ENCODE results near the gene ASB6.
"Not testable (repeated sequence)": the region's sequence is repeated elsewhere in the genome, so short reads cannot be mapped to it uniquely, and the experiment has no call there.

The ASB6 gene

DNA sequence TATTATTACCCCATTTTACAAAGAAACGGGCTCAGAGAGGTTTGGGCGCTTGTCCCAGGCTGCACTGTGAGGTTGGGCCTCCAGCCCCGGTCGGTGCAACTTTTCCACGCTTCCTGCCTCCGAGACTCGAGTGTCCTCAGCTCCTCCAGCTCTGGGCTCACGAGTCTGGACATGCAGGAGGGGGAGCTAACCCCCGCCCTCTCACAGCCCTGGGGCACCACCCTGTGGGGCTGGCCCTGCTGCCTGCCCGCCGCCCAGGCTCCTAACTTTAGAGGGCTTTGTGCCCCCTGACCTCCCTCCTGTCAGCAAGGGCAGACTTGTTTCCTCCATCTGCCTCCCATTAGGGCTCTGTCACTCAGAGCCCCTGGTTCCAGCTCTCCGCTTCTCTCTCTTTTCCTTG, 4.3 kb upstream of the ASB6 start:
- Mint-ChIP-seq H3K36me3 (no peaks in the 10 kb centered on the region), H3K4me3 (no peak overlapping the region), H3K27ac (no peak overlapping the region), H3K9me3 (peaks cover 2% of the 10 kb centered on the region), H3K4me1 (peaks cover 4% of the 10 kb centered on the region), H3K27me3 (peaks cover 11% of the 10 kb centered on the region)
- DNase-seq (ENCODE audit: low spot score in 2 of 2) (no peak), ATAC-seq (ENCODE audit: low read depth) (no peak)

DNA sequence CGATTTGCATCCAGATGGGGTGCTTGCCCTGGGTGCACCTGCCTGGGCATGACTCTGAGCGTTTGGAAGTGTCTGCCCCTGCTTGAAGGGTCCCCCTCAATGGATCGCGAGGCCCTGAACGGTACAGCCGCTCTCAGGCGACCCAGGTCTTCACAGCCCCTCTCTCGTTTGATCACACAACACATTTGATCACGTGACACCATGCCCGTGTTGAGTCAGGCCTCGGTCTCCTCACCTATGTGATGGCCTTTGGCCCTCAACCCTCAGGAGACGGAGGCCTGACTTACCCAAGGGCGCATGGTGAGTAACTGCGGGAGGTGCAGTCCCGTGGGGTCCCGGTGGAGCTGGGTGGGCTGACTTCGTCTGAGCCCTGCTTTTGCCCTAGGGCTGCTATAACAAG, 3.0 kb upstream of the ASB6 start:
- ATAC-seq (ENCODE audit: low read depth) (no peak), DNase-seq (ENCODE audit: low spot score in 2 of 2) (no peak)
- H3K27ac Mint-ChIP-seq = no peak overlapping the region
- peaks cover 2% of the 10 kb centered on the region for H3K9me3 Mint-ChIP-seq
- H3K27me3 Mint-ChIP-seq = peaks cover 6% of the 10 kb centered on the region
- H3K4me1 Mint-ChIP-seq = peaks cover 8% of the 10 kb centered on the region
- no peak overlapping the region for H3K4me3 Mint-ChIP-seq
- H3K36me3 Mint-ChIP-seq = no peaks in the 10 kb centered on the region

DNA sequence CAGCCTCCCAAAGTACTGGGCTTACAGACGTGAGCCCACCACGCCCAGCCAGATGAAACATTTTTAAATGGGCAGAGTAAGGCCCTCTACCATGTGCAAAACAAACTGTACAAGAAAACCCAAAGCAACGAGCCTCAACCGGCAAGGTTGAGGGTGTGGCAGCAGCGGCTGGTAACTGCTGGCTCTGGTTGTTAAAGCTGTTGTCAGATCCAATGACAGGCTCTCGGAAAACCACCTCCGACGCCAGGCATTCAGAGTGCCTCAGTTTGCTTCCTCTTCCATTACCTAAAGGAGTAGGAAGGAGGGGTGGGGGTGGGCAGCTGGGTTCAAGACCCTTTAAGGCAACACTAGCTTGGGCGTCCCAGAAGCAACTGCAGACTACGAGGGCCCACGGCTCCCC, 2.4 kb upstream of the ASB6 start:
- Mint-ChIP-seq H3K4me1 (peaks cover 8% of the 10 kb centered on the region), H3K27me3 (peaks cover 6% of the 10 kb centered on the region), H3K4me3 (no peak overlapping the region), H3K9me3 (peaks cover 2% of the 10 kb centered on the region), H3K27ac (no peak overlapping the region), H3K36me3 (peaks cover 1% of the 10 kb centered on the region)
- ATAC-seq (ENCODE audit: low read depth) = no peak
- no peak for DNase-seq (ENCODE audit: low spot score in 2 of 2)

DNA sequence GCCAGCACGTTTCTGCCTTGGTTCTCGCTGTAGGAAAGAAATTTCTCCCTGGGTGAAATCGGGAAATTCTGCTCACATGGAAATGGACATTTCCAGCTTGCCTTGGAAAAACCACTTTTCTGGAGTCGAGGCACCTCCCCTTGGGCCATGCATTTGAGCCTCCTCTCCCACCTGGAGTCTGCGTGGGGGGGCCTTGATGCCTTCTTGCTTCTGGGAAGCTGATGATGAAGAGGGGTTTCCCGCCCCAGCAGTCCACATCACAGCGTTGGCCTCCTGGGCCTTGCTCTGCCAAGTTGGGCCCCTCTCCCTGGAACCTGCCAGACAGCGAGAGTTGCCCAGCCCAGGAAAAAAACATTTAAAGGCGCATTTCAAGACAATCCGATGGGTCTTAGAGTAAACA, 1.8 kb upstream of the ASB6 start:
- peaks cover 8% of the 10 kb centered on the region for H3K4me1 Mint-ChIP-seq
- no peak overlapping the region for H3K27ac Mint-ChIP-seq
- ATAC-seq (ENCODE audit: low read depth) = no peak

DNA sequence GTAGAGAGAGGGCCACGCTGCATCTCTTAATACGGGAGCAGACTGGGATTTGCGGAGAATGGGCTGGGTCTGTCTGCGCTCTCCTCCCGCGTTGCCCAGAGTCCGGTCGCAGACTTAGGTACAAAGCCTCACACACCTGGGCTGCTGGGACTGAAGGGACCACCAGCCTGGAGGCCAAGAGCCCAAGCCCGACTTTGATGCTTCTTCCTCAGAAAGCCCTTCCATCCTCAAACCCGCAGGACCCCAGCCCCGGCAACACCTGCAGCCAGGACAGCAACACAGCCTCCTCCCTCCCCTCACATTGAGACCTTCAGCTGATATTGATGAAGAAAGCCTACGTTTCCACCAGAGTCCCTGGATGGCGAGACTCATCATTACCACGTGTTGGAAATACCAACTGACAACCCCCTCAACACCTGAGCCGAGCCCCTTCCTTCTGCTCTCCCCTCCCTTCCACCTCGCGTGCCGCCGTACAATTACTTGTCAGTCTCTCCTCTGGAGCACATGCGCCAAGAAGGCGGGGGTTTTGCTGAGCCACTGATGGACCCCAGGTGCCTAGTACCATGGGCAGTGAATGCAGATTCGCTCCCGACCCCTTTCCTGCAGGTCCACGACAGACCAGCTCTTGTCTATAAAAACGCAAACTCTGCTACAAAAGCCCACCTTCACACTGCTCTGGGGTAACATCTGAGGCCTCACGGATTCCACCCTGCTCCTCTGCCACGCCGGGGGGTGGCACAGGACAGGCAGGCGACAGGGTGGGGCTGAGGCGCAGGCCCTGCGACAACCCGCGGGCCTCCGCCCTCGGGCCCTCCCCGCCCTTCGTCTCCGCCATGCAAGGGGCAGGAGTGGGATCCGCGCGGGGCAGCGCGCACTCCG, 841 bp downstream of the ASB6 start:
- peaks cover 9% of the 10 kb centered on the region for H3K36me3 Mint-ChIP-seq
- DNase-seq (ENCODE audit: low spot score in 2 of 2) (peak in 1 of 2 donors; percentile 31), ATAC-seq (ENCODE audit: low read depth) (no peak)

More for the DNA sequence above, 1.8 kb upstream of the ASB6 start:
- no peak for DNase-seq (ENCODE audit: low spot score in 2 of 2)
- peaks cover 6% of the 10 kb centered on the region for H3K27me3 Mint-ChIP-seq
- peaks cover 2% of the 10 kb centered on the region for H3K9me3 Mint-ChIP-seq
- peak overlapping the region; percentile 1 for H3K4me3 Mint-ChIP-seq
- peaks cover 1% of the 10 kb centered on the region for H3K36me3 Mint-ChIP-seq

DNA sequence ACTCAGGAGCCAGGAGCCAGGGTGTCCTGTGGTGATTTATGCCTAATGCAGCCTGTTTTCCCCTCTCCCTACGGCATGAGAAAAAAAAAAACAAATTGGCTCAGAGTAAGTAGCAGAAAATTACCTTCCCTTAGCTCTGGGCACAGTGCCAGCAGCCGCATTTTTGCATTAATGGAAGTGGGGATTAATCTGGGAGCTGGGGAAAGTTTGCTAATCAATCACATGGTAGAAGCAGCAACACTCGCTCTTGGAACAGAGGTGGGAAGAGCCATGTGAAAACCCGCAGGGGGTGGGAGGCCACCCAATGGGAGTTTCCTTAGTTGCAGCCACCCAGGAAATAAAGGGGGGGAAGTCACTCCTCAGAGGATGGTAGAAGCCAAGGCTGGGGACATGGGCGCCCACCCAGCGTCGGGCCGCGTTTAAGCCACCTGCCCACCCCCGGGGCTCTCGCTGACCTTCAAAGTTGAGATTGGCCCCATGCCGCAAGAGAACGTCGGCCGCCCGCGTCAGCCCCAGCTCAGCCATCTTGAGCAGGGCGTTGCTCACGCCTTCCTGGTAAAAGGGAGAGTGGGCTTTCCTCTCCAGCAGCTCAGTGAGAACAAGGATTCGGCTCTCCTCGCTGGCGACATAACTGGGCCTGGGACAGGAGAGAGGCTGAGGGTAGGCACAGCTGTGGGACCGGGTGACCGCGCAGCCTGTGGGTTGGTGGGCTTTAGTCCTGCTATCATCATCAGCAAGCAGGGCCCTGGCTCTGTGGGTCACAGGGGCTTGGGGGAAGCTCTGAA, 1.7 kb downstream of the ASB6 start:
- DNase-seq (ENCODE audit: low spot score in 2 of 2) (no peak), ATAC-seq (ENCODE audit: low read depth) (no peak)
- Mint-ChIP-seq H3K27ac (peak overlapping the region; percentile 47), H3K4me3 (peak overlapping the region; percentile 85), H3K9me3 (no peaks in the 10 kb centered on the region), H3K27me3 (no peaks in the 10 kb centered on the region), H3K36me3 (peaks cover 9% of the 10 kb centered on the region), H3K4me1 (peaks cover 13% of the 10 kb centered on the region)

More for the DNA sequence above, 841 bp downstream of the ASB6 start:
- Mint-ChIP-seq H3K4me3 (peak overlapping the region; percentile 85), H3K27me3 (no peaks in the 10 kb centered on the region), H3K9me3 (no peaks in the 10 kb centered on the region), H3K4me1 (peaks cover 13% of the 10 kb centered on the region), H3K27ac (peak overlapping the region; percentile 74)

DNA sequence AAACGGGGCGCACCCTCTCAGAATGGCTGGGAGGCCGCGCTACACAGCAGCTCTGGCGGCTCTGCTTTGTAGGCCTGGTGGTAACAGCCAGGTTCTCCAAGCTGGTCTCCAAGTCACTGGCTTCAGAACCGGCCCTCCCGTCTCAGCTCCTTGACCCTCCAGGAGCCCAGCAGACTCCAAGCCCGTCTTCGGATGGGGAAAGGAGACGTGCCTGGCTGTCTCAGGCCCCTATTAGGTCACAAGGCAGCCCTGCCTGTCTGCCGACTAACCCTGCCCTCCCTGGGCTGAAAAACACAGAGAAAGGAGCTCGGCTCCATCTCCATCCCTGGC, 2.2 kb downstream of the ASB6 start:
- Mint-ChIP-seq H3K4me3 (no peak overlapping the region), H3K9me3 (no peaks in the 10 kb centered on the region), H3K4me1 (peaks cover 13% of the 10 kb centered on the region), H3K27me3 (no peaks in the 10 kb centered on the region), H3K36me3 (peaks cover 12% of the 10 kb centered on the region), H3K27ac (peak overlapping the region; percentile 47)
- no peak for DNase-seq (ENCODE audit: low spot score in 2 of 2)
- ATAC-seq (ENCODE audit: low read depth) = no peak

DNA sequence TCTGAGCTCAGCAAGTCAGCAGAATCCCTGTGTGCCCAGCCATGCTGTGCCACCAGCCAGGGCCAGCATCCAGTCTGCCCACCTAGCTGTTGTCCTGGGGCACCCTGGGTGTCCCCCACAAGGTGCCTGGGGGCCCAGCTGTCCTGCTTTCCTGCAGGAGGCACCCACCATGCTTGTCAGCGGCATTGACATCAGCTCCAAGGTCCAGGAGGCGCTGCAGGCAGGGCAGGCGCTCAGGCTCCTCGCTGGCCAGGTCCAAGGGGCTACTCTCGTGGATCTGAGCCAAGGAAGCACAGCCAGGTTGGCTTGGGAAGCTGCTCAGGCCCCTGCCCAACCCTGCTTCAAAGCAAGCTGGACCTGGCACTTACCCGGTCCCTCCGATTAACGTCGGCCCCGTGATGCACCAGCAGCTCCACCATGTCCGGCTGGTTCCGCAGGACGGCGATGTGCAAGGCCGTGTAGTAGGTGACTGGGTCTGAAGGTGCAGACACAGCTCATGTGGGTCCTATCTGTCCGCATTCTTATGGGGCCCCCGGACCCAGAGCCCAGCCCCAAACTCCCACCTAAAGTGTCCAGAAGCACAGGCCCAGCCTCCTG, 2.8 kb downstream of the ASB6 start:
- ATAC-seq (ENCODE audit: low read depth) (no peak), DNase-seq (ENCODE audit: low spot score in 2 of 2) (no peak)
- Mint-ChIP-seq H3K27ac (no peak overlapping the region), H3K27me3 (no peaks in the 10 kb centered on the region), H3K9me3 (no peaks in the 10 kb centered on the region), H3K4me1 (peaks cover 13% of the 10 kb centered on the region), H3K4me3 (no peak overlapping the region), H3K36me3 (peaks cover 12% of the 10 kb centered on the region)

DNA sequence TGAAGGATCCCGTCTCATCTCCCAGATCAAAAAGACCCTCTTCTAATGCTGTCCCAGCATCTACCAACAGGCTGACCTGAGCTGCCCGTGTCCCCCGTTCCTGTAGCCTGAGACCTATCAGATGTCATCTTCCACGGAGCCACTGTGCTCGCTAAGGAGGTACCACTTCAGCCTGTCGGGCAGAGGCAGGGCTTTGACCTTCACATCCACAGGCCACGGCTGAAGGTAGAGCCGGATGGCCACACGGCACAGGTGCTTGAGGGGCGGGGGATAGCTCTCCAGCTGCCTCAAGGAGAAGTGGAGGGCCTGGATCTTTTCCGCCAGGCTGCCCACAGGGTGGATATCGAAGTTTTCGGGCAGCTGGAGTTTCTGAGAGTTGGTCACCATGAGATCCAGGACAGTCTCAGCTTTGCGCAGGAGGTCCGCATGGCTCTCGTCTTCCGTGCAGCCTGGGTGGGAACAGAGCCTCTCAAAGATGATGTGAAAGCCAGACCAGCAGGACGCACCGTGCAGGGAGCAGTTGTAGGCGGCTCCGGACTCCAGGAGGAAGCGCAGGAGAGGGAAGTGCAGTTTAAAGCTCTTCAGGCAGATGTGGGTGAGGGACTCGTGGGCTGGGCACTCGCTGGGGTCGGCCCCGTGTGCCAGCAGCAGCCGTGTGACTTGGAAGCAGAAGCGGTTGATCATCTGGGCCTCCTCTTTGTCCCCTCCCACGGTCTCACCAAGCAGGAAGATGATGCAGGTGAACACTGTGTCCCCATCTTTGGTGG, 4.1 kb downstream of the ASB6 start:
- Mint-ChIP-seq H3K9me3 (no peaks in the 10 kb centered on the region), H3K36me3 (peaks cover 12% of the 10 kb centered on the region), H3K4me3 (no peak overlapping the region), H3K27ac (no peak overlapping the region), H3K4me1 (peaks cover 13% of the 10 kb centered on the region), H3K27me3 (no peaks in the 10 kb centered on the region)
- no peak for DNase-seq (ENCODE audit: low spot score in 2 of 2)
- no peak for ATAC-seq (ENCODE audit: low read depth)

DNA sequence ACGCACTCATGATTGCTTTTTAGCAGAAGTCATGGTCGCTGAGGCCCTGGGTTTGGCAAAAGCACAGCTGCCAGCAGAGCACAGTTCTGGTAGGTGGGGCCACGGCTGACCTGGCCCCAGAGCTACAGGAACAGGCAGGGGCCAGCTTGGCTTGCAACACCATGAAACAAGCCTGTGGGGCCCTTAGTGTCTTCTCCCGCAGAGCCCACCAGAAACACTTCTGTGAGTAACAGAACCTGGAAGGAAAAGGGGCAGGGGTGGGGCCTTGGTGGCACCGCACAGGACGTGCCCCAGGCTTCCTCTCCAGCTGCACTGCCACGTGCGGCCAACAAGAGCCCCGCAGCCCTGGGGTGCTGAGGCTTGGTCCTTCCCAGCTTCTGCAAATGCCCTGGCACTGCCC, 4.8 kb downstream of the ASB6 start:
- Mint-ChIP-seq H3K4me3 (no peak overlapping the region), H3K36me3 (peaks cover 12% of the 10 kb centered on the region), H3K27me3 (no peaks in the 10 kb centered on the region), H3K27ac (no peak overlapping the region), H3K4me1 (peaks cover 11% of the 10 kb centered on the region), H3K9me3 (no peaks in the 10 kb centered on the region)
- DNase-seq (ENCODE audit: low spot score in 2 of 2) = no peak
- ATAC-seq (ENCODE audit: low read depth) = no peak

DNA sequence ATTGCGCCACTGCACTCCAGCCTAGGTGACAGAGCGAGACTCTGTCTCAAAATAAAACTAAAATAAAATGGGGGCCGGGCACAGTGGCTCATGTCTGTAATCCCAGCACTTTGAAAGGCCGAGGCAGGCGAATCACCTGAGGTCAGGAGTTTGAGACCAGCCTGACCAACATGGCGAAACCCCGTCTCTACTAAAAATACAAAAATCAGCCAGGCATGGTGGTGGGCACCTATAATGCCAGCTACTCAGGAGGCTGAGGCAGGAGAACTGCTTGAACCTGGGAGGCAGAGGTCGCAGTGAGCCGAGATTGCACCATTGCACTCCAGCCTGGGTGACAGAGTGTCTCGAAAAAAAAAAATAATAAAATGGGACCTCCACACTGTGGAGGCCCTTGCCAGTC, 5.6 kb downstream of the ASB6 start:
- peaks cover 14% of the 10 kb centered on the region for H3K36me3 Mint-ChIP-seq
- not testable (repeated sequence) for ATAC-seq (ENCODE audit: low read depth); H3K4me3 Mint-ChIP-seq; DNase-seq (ENCODE audit: low spot score in 2 of 2); H3K27me3 Mint-ChIP-seq; H3K27ac Mint-ChIP-seq; H3K9me3 Mint-ChIP-seq
- H3K4me1 Mint-ChIP-seq = peaks cover 14% of the 10 kb centered on the region

DNA sequence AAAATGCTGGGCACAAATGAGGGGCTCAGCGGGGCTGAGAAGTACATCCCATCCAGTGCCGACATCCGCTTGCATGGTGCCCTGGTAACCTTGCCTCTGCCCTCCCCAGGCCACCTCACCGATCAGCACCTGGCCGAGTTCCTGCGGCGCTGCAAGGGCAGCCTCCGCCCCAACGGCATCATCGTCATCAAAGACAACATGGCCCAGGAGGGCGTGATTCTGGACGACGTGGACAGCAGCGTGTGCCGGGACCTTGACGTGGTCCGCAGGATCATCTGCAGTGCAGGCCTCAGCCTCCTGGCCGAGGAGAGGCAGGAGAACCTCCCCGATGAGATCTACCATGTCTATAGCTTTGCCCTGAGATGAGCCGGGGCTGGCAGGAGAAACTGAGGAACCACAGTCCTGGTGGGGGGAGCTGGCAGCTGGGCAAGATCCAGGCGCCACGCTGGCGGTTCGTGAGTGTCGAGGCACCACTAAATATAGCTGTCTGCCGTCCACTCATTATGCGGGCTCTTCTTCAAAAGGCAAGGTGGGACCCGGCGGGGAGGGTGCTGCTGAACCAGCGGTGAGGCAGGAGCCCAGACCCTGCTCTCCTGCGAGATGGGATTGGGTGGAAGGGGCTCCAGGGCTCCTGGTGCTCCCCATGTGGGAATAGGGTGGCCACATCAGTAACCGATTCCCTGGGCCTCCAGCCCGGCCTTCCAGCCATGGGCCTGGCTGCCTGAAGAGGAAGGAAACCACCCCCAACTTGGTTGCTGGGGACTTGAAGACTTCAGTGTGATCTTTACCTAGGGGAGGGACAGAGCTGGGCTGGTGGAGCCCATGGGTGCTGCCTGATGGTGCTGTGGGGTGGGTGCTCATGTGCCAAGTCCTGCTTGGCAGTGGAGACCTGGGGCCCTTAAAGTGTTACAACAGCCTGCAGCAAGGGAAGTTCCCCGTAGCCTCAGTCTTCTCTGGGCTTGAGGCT, 6.6 kb downstream of the ASB6 start:
- DNase-seq (ENCODE audit: low spot score in 2 of 2) = no peak

DNA sequence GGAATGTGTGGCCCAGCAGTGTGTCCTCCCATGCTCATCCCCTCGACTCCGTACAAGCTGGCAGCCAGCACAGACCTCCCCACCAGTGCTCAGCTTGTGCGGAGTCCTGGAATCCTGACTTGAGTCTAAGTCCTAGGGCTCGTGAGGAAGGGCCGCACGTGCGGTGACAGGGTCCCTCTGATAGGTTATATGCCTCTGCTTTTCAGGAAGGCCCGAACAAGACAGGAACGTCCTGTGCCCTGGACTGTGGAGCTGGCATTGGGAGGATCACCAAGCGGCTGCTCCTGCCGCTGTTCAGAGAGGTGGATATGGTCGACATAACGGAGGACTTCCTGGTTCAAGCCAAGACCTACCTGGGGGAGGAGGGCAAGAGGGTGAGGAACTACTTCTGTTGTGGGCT, 8.1 kb downstream of the ASB6 start:
- no peak for ATAC-seq (ENCODE audit: low read depth)

More for the DNA sequence above, 6.6 kb downstream of the ASB6 start:
- H3K27ac Mint-ChIP-seq = no peak overlapping the region
- H3K4me3 Mint-ChIP-seq = no peak overlapping the region
- H3K4me1 Mint-ChIP-seq = peaks cover 19% of the 10 kb centered on the region
- H3K9me3 Mint-ChIP-seq = no peaks in the 10 kb centered on the region
- peaks cover 14% of the 10 kb centered on the region for H3K36me3 Mint-ChIP-seq
- ATAC-seq (ENCODE audit: low read depth) = no peak
- H3K27me3 Mint-ChIP-seq = no peaks in the 10 kb centered on the region

More for the DNA sequence above, 8.1 kb downstream of the ASB6 start:
- Mint-ChIP-seq H3K36me3 (peaks cover 13% of the 10 kb centered on the region), H3K4me3 (no peak overlapping the region), H3K4me1 (peaks cover 23% of the 10 kb centered on the region), H3K27ac (no peak overlapping the region), H3K27me3 (no peaks in the 10 kb centered on the region), H3K9me3 (no peaks in the 10 kb centered on the region)
- no peak for DNase-seq (ENCODE audit: low spot score in 2 of 2)
